GM23248 (cell line): Measurements from ENCODE around the gene TOP3A. TPM values are rescaled to one million over a fixed set of nuclear protein-coding genes. Genes with fewer than 3 reads are reported as not detected.

ENCODE experiments used
- DNase-seq: peaks from one replicate; pipeline ENCODE4 v3.0.0-alpha.2; 2015
- H2AFZ ChIP-seq: fragments of 200-600 bp; sonication (generic); 2 replicates; pipeline ENCODE4 v1.6.1; 2016; ENCODE audit warnings: antibody characterized with exemption
- H3F3A ChIP-seq: fragments of 200-600 bp; sonication (generic); 2 replicates; pipeline ENCODE4 v1.6.1; 2016; ENCODE audit warnings: mild to moderate bottlenecking, antibody characterized with exemption, mixed run types; ENCODE audit not compliant: insufficient read depth
- H3K27ac ChIP-seq: fragments of 200-600 bp; sonication (generic); 2 replicates; pipeline ENCODE4 v1.5.1; 2016; ENCODE audit warnings: mild to moderate bottlenecking
- H3K27me3 ChIP-seq: fragments of 200-600 bp; sonication (generic); replicated peaks from 2 replicates; pipeline ENCODE4 v1.6.1; 2016; ENCODE audit warnings: mild to moderate bottlenecking; ENCODE audit not compliant: insufficient read depth
- H3K36me3 ChIP-seq: fragments of 200-600 bp; sonication (generic); 2 replicates; pipeline ENCODE4 v1.6.1; 2016; ENCODE audit warnings: low read depth, mild to moderate bottlenecking
- H3K4me1 ChIP-seq: fragments of 200-600 bp; sonication (generic); 2 replicates; pipeline ENCODE4 v1.6.1; 2016; ENCODE audit warnings: mild to moderate bottlenecking; ENCODE audit not compliant: insufficient read depth
- H3K4me2 ChIP-seq: fragments of 200-600 bp; sonication (generic); one replicate; pipeline ENCODE4 v1.6.1; 2016; ENCODE audit warnings: mild to moderate bottlenecking; ENCODE audit not compliant: unreplicated experiment
- H3K4me3 ChIP-seq: fragments of 200-600 bp; sonication (generic); 2 replicates; pipeline ENCODE4 v1.5.1; 2016; ENCODE audit warnings: mild to moderate bottlenecking
- H3K79me2 ChIP-seq: fragments of 200-600 bp; sonication (generic); 2 replicates; pipeline ENCODE4 v1.6.1; 2016; ENCODE audit warnings: mild to moderate bottlenecking; ENCODE audit not compliant: insufficient read depth
- H3K9ac ChIP-seq: fragments of 200-600 bp; sonication (generic); 2 replicates; pipeline ENCODE4 v1.6.1; 2016; ENCODE audit warnings: mild to moderate bottlenecking
- H3K9me2 ChIP-seq: fragments of 200-600 bp; sonication (generic); 2 replicates; pipeline ENCODE4 v1.6.1; 2016; ENCODE audit warnings: mixed run types, mild to moderate bottlenecking, moderate library complexity; ENCODE audit not compliant: insufficient read depth
- H3K9me3 ChIP-seq: fragments of 200-600 bp; sonication (generic); one replicate; pipeline ENCODE4 v1.6.1; 2017; ENCODE audit warnings: low read depth
- H4K20me1 ChIP-seq: fragments of 200-600 bp; sonication (generic); 2 replicates; pipeline ENCODE4 v1.6.0; 2016; ENCODE audit not compliant: insufficient read depth
- EZH2 ChIP-seq: fragments of 200-600 bp; sonication (generic); IDR thresholded peaks from 2 replicates; pipeline ENCODE4 v1.6.1; 2018; ENCODE audit warnings: antibody characterized with exemption, mild to moderate bottlenecking; ENCODE audit not compliant: insufficient read depth, poor library complexity, severe bottlenecking
- EZH2phosphoT487 ChIP-seq: fragments of 200-600 bp; sonication (generic); IDR thresholded peaks from 2 replicates; pipeline ENCODE4 v1.6.1; 2018; ENCODE audit warnings: antibody characterized with exemption, moderate library complexity, mild to moderate bottlenecking, low read depth; ENCODE audit not compliant: insufficient read depth
- WGBS, 2 experiments: methylation state at CpG; one replicate each; pipeline ENCODE4 v1.1.6; 2015 to 2017; ENCODE audit warnings: low lambda C conversion rate in 2 of 2, low coverage in 1 of 2; ENCODE audit errors: missing lambda C conversion rate in 2 of 2; 5-methylcytosine and 5-hydroxymethylcytosine counted together
- in situ Hi-C: fragments of 300-500 bp; cut with MboI; formaldehyde crosslinking; loops from 2 replicates; pipeline ENCODE4 v1.15.0; 2020
- polyA plus RNA-seq: library from polyadenylated mRNA; unstranded; fragments of >200 nt; fragmentation: Nextera tagmentation; extraction: Ambion mirVana; gene quantifications from 2 replicates; pipeline ENCODE4 v1.2.1, GENCODE V29; 2016
- total RNA-seq: library from RNA; depleted of rRNA; stranded (reverse); fragments of >200 nt; shearing (Covaris generic); gene quantifications from 2 replicates; pipeline ENCODE4 v1.2.3, GENCODE V29; 2014

The TOP3A gene
- total and polyA plus RNA-seq, 2 experiments from 2014 or later: 12.2 to 47.1 TPM

DNA sequence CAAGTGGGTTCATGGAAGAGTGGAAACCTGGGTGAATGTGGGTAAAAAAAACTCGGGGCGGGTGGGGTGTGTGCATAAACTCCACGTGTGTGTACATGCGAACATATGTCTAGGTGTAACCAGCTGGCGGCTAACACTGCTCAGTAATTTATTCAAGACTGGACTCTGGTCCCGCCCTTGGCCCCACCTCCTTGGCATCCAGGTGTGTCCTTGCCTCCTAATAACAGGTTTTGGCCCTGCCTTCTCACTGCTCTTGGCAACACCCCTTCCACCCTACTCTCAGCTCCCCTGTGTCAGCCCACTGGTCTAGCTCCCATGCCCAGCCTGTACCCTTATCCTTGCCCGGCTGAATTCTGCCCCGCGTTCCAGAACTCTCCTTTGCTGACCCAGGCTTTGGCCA lies 64.5 kb downstream of the TOP3A start:
- H3F3A ChIP-seq: peaks cover 6% of the 10 kb centered on the region; the same call in 1 of the 2 replicates
- peaks cover 17% of the 10 kb centered on the region for H3K79me2 ChIP-seq
- no peaks in the 10 kb centered on the region for H3K9me2 ChIP-seq
- no peak overlapping the region for H3K4me2 ChIP-seq
- H3K4me3 ChIP-seq: no peak overlapping the region
- no peaks in the 10 kb centered on the region for H4K20me1 ChIP-seq
- no peaks in the 10 kb centered on the region for H3K27me3 ChIP-seq
- H3K36me3 ChIP-seq: peaks cover 43% of the 10 kb centered on the region
- in situ Hi-C loops: no loop called here
- no peak overlapping the region for H2AFZ ChIP-seq
- no peak for TF ChIP-seq EZH2
- TF ChIP-seq EZH2phosphoT487: no peak
- no peak overlapping the region for H3K27ac ChIP-seq
- DNase-seq: no peak
- no peak overlapping the region for H3K9ac ChIP-seq
- no peaks in the 10 kb centered on the region for H3K4me1 ChIP-seq
- 81 to 91% methylated on average over 9 of the region's 9 CpGs for WGBS, 2 experiments
- H3K9me3 ChIP-seq: no peaks in the 10 kb centered on the region

DNA sequence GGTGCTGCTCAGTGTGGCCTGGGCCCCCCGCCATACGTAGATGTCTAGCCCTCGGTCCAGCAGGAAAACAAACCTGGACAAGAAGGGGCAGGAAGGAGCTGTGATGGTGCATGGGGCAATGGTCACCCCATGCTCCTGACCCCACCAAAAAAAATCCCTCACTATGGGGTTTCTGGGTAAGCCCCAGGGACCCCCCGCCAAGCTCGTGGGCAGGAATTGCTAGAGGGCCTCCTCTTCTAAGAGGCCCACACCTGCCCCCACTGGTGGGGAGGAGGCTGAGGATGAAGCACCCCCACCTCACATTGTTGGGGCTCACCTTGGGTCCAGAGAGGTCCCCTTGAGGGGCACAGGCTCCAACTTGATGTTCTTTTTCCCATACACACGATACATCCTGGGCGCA lies 66.0 kb downstream of the TOP3A start:
- peaks cover 10% of the 10 kb centered on the region; the same call in 1 of the 2 replicates for H3K79me2 ChIP-seq
- WGBS, 2 experiments: 87 to 91% methylated on average over 7 of the region's 7 CpGs

DNA sequence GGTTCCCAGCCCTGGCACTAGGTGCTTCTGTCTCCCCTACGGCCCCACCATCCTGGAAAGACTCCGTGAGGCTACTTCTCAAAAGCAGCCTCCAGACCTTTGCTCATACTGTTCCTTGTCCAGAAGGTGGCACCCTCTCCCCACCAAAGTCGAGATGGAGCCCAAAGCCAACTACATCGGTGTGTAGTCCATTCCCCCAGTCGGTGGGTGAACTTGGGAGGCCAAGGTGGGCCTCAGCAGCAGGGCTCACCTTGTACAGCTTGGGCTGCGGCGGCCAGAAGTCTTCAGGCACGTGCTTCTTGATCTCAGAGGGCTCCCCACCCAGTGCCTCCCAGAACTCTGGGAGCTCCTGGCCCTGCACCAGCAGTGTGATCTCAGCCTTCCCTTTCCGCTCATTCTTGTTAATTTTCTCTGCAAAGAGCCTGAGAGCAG lies 66.5 kb downstream of the TOP3A start:
- peaks cover 42% of the 10 kb centered on the region; the same call in 1 of the 2 replicates for H3K36me3 ChIP-seq

More for the DNA sequence above, 66.0 kb downstream of the TOP3A start:
- no peaks in the 10 kb centered on the region for H4K20me1 ChIP-seq
- no peak overlapping the region for H2AFZ ChIP-seq
- in situ Hi-C loops: no loop called here
- H3K9ac ChIP-seq: no peak overlapping the region
- H3K9me3 ChIP-seq: no peaks in the 10 kb centered on the region
- no peak overlapping the region for H3K27ac ChIP-seq
- no peaks in the 10 kb centered on the region for H3K27me3 ChIP-seq
- no peak overlapping the region for H3K4me3 ChIP-seq
- H3F3A ChIP-seq: peaks cover 6% of the 10 kb centered on the region; the same call in 1 of the 2 replicates
- no peaks in the 10 kb centered on the region for H3K9me2 ChIP-seq
- peaks cover 43% of the 10 kb centered on the region; the same call in 1 of the 2 replicates for H3K36me3 ChIP-seq
- H3K4me2 ChIP-seq: no peak overlapping the region
- no peaks in the 10 kb centered on the region for H3K4me1 ChIP-seq
- TF ChIP-seq EZH2phosphoT487: no peak
- TF ChIP-seq EZH2: no peak
- no peak for DNase-seq

DNA sequence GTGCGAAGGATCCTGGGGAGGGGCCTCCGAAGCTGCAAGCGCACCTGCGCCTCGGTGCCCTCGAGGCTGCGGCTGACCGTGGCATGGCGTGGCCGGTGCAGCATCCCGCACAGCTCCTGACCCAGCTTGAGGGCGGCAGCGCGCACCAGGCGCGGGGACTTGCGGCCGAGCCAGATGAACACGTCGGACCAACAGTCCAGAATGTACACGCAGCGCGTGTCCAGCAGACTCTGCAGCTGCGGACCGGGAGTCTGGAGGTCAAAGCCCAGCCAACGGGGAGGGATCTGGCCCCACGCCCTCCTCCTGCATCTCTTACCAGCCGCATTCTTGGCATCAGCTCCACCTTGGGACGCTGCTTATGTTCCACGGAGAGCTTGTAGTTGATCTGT lies 67.2 kb downstream of the TOP3A start:
- Histone ChIP-seq H3K27ac (no peak overlapping the region), H4K20me1 (no peaks in the 10 kb centered on the region), H3K4me2 (no peak overlapping the region), H3K9ac (no peak overlapping the region), H3K4me3 (no peak overlapping the region), H3K9me3 (no peaks in the 10 kb centered on the region), H3K27me3 (no peaks in the 10 kb centered on the region), H3K36me3 (peaks cover 36% of the 10 kb centered on the region; the same call in 1 of the 2 replicates), H3K79me2 (peaks cover 3% of the 10 kb centered on the region; the same call in 1 of the 2 replicates), H2AFZ (no peak overlapping the region), H3K9me2 (no peaks in the 10 kb centered on the region), H3K4me1 (no peaks in the 10 kb centered on the region), H3F3A (peaks cover 6% of the 10 kb centered on the region; the same call in 1 of the 2 replicates)
- in situ Hi-C loops: no loop called here
- no peak for DNase-seq
- 89 to 90% methylated on average over 21 to 30 of the region's 30 CpGs for WGBS, 2 experiments
- TF ChIP-seq EZH2 (no peak), EZH2phosphoT487 (no peak)

More for the DNA sequence above, 66.5 kb downstream of the TOP3A start:
- Histone ChIP-seq H3K27me3 (no peaks in the 10 kb centered on the region), H3K4me3 (no peak overlapping the region), H3K4me1 (no peaks in the 10 kb centered on the region), H2AFZ (no peak overlapping the region), H3K9me3 (no peaks in the 10 kb centered on the region), H4K20me1 (no peaks in the 10 kb centered on the region), H3K4me2 (no peak overlapping the region), H3K27ac (no peak overlapping the region), H3K79me2 (peaks cover 10% of the 10 kb centered on the region; the same call in 1 of the 2 replicates), H3F3A (peaks cover 6% of the 10 kb centered on the region; the same call in 1 of the 2 replicates), H3K9ac (no peak overlapping the region), H3K9me2 (no peaks in the 10 kb centered on the region)
- TF ChIP-seq EZH2phosphoT487 (no peak), EZH2 (no peak)
- in situ Hi-C loops: no loop called here
- 46% methylated on average over 9 of the region's 9 CpGs for WGBS, 2 experiments
- peak; percentile 76 for DNase-seq
